ENCODE data around the gene CTCF.
"Not testable (repeated sequence)": the region's sequence is repeated elsewhere in the genome, so short reads cannot be mapped to it uniquely, and the experiment has no call there.

CTCF gene

GRCh38 chr16:67562526-67562917 lies at the start of gene CTCF:
Gene CTCF (plus strand): TSS chr16:67562526. CDS start chr16:67610833, 48,307 bp downstream.
- peak; percentile 90 for DNase-seq

- not testable (repeated sequence) for DNase-seq
Observed at GRCh38 chr16:67513892-67514291, 48.4 kb upstream of the CTCF start.

- DNase-seq, result peak; percentile 80
Observed at GRCh38 chr16:67514382-67514828, 47.9 kb upstream of the CTCF start.

GRCh38 chr16:67516296-67517154 lies 45.8 kb upstream of the CTCF start:
- DNase-seq, result no peak

GRCh38 chr16:67517155-67517445 lies 45.2 kb upstream of the CTCF start:
- no peak for DNase-seq

- no peak for DNase-seq
Observed at GRCh38 chr16:67517661-67518423, 44.5 kb upstream of the CTCF start.

GRCh38 chr16:67518676-67519075 lies 43.6 kb upstream of the CTCF start:
- no peak for DNase-seq

GRCh38 chr16:67519242-67519641 lies 43.1 kb upstream of the CTCF start:
- DNase-seq, result no peak

GRCh38 chr16:67521095-67521804 lies 41.1 kb upstream of the CTCF start:
- DNase-seq, result peak; percentile 99

GRCh38 chr16:67525176-67525860 lies 37.0 kb upstream of the CTCF start:
- DNase-seq, result no peak

- no peak for DNase-seq
Observed at GRCh38 chr16:67526149-67526791, 36.1 kb upstream of the CTCF start.

- peak; percentile 75 for DNase-seq
Observed at GRCh38 chr16:67528222-67528869, 34.0 kb upstream of the CTCF start, which contains the start of gene RIPOR1. Gene RIPOR1 (plus strand): TSS chr16:67528829. CDS start chr16:67538447, 9,618 bp downstream.

- peak; percentile 80 for DNase-seq
Observed at GRCh38 chr16:67528870-67529581, 33.3 kb upstream of the CTCF start.

- DNase-seq, result peak; percentile 67
Observed at GRCh38 chr16:67529582-67530012, 32.7 kb upstream of the CTCF start.

- peak; percentile 73 for DNase-seq
Observed at GRCh38 chr16:67530013-67530939, 32.0 kb upstream of the CTCF start.

- DNase-seq, result no peak
Observed at GRCh38 chr16:67531247-67531646, 31.1 kb upstream of the CTCF start.

- DNase-seq, result no peak
Observed at GRCh38 chr16:67533024-67533560, 29.2 kb upstream of the CTCF start.

- not testable (repeated sequence) for DNase-seq
Observed at GRCh38 chr16:67533987-67534386, 28.3 kb upstream of the CTCF start.

- no peak for DNase-seq
Observed at GRCh38 chr16:67534431-67534830, 27.9 kb upstream of the CTCF start.

Measured in eye (tissue), 1 donor.